Naive thymus-derived CD4-positive, alpha-beta T cell (primary cell): Measurements from ENCODE around the gene AGXT2. TPM values are rescaled to one million over a fixed set of nuclear protein-coding genes. Genes with fewer than 3 reads are reported as not detected.

Source experiments
- ATAC-seq: fragments of 150-1000 bp; cut with Tn5 transposase; 2 replicates; pipeline ENCODE4 v1.10.0; 2021; ENCODE audit warnings: mild to moderate bottlenecking, moderate library complexity
- CTCF ChIA-PET: fragments of 350-600 bp; sonication (Branson Sonifier 250); formaldehyde crosslinking; loops from one replicate; lab custom pipeline; 2021; ENCODE audit warnings: antibody characterized with exemption; lab: Charles Lee
- POLR2A ChIA-PET: fragments of 350-600 bp; sonication (Branson Sonifier 250); formaldehyde crosslinking; loops from one replicate; lab custom pipeline; 2021; ENCODE audit warnings: antibody characterized with exemption, inconsistent platforms; lab: Charles Lee
- DNase-seq, 9 donors: peaks; one replicate each; pipeline versions ENCODE4 v3.0.0 to v3.0.0-alpha.2; 2020 to 2022; ENCODE audit warnings: mixed read lengths in 1 of 9
- H3K27ac ChIP-seq: one replicate; pipeline ENCODE4 v1.7.0; 2013; ENCODE audit warnings: mild to moderate bottlenecking, low read depth, low read length, moderate library complexity
- H3K27me3 ChIP-seq, 2 donors: one replicate each; pipeline ENCODE4 v1.7.0; 2013; ENCODE audit warnings: low read length in 2 of 2, mild to moderate bottlenecking in 2 of 2, moderate library complexity in 2 of 2; ENCODE audit not compliant: control insufficient read depth in 2 of 2, insufficient read depth in 2 of 2
- H3K36me3 ChIP-seq, 3 experiments: 1 replicate in 2 of 3; 2 replicates in 1 of 3; pipeline ENCODE4 v1.7.0; 2013; ENCODE audit warnings: low read length in 3 of 3, mild to moderate bottlenecking in 3 of 3, moderate library complexity in 1 of 3; ENCODE audit not compliant: insufficient read depth in 3 of 3, control insufficient read depth in 2 of 3
- H3K4me1 ChIP-seq, 2 donors: one replicate each; pipeline ENCODE4 v1.7.0; 2013; ENCODE audit warnings: low read length in 2 of 2, mild to moderate bottlenecking in 2 of 2, moderate library complexity in 1 of 2; ENCODE audit not compliant: control insufficient read depth in 2 of 2, insufficient read depth in 2 of 2
- H3K4me3 ChIP-seq: 2 replicates; pipeline ENCODE4 v1.7.0; 2013; ENCODE audit warnings: mild to moderate bottlenecking, low read length
- H3K9me3 ChIP-seq, 3 experiments: 1 replicate in 2 of 3; 2 replicates in 1 of 3; pipeline ENCODE4 v1.7.0; 2013; ENCODE audit warnings: low read length in 3 of 3; ENCODE audit not compliant: control insufficient read depth in 2 of 3
- H3K27ac Mint-ChIP-seq, 9 donors: one replicate each; pipeline ENCODE4 v1.8.0; 2020 to 2022; ENCODE audit warnings: mixed read lengths in 9 of 9, mild to moderate bottlenecking in 8 of 9, moderate library complexity in 5 of 9, inconsistent platforms in 2 of 9
- H3K27me3 Mint-ChIP-seq, 5 donors: one replicate each; pipeline ENCODE4 v1.8.0; 2021 to 2022; ENCODE audit warnings: mixed read lengths in 5 of 5, mild to moderate bottlenecking in 1 of 5
- H3K36me3 Mint-ChIP-seq, 5 donors: one replicate each; pipeline ENCODE4 v1.8.0; 2020 to 2022; ENCODE audit warnings: mixed read lengths in 5 of 5, mild to moderate bottlenecking in 3 of 5, inconsistent platforms in 1 of 5
- H3K4me1 Mint-ChIP-seq, 7 donors: one replicate each; pipeline ENCODE4 v1.8.0; 2020 to 2022; ENCODE audit warnings: mixed read lengths in 7 of 7, mild to moderate bottlenecking in 3 of 7, inconsistent platforms in 1 of 7
- H3K4me3 Mint-ChIP-seq, 10 donors: one replicate each; pipeline ENCODE4 v1.8.0; 2020 to 2022; ENCODE audit warnings: mild to moderate bottlenecking in 10 of 10, mixed read lengths in 10 of 10, moderate library complexity in 6 of 10, inconsistent platforms in 2 of 10
- H3K9me3 Mint-ChIP-seq, 11 donors: one replicate each; pipeline ENCODE4 v1.8.0; 2020 to 2022; ENCODE audit warnings: mixed read lengths in 11 of 11, mild to moderate bottlenecking in 4 of 11, inconsistent platforms in 1 of 11, moderate library complexity in 1 of 11
- intact Hi-C, 2 donors: fragments of 100-400 bp; cut with micrococcal nuclease; formaldehyde crosslinking; loops; one replicate each; pipeline ENCODE4 v1.15.1; 2023
- polyA plus RNA-seq, 2 donors: library from polyadenylated mRNA; unstranded; fragments of 300-500 nt; fragmentation: Illumina TruSeq; gene quantifications; one replicate each; pipeline ENCODE4 v1.2.3, GENCODE V29; 2021
- total RNA-seq, 6 experiments: library from RNA in 5 of 6; stranded (reverse) in 5 of 6; gene quantifications; 1 replicate in 5 of 6; 2 replicates in 1 of 6; pipeline ENCODE4 v1.2.3 and lab custom pipeline; 2021 to 2026

The AGXT2 gene
- total and polyA plus RNA-seq, 7 experiments from 2014 or later, result not detected

GRCh38 chr5:35024911-35025510, 22.7 kb downstream of the AGXT2 start:
- ATAC-seq, result no peak
- ChIA-PET CTCF (no interaction called here), POLR2A (no interaction called here)
- Mint-ChIP-seq H3K4me3 (no peak overlapping the region), H3K27ac (no peak overlapping the region), H3K27me3 (peaks cover 3 to 26% (median 16%) of the 10 kb centered on the region in 5 donors), H3K9me3 (peaks cover 0 to 1% (median 0%) of the 10 kb centered on the region in 11 donors), H3K36me3 (no peaks in the 10 kb centered on the region), H3K4me1 (no peaks in the 10 kb centered on the region)
- H3K4me1 ChIP-seq, result no peaks in the 10 kb centered on the region
- H3K9me3 ChIP-seq, result no peaks in the 10 kb centered on the region
- H3K4me3 ChIP-seq, result no peak overlapping the region
- H3K27me3 ChIP-seq, result no peaks in the 10 kb centered on the region
- intact Hi-C loops, result no loop called here
- DNase-seq, result no peak
- H3K36me3 ChIP-seq, result no peaks in the 10 kb centered on the region
- no peak overlapping the region for H3K27ac ChIP-seq

DNA sequence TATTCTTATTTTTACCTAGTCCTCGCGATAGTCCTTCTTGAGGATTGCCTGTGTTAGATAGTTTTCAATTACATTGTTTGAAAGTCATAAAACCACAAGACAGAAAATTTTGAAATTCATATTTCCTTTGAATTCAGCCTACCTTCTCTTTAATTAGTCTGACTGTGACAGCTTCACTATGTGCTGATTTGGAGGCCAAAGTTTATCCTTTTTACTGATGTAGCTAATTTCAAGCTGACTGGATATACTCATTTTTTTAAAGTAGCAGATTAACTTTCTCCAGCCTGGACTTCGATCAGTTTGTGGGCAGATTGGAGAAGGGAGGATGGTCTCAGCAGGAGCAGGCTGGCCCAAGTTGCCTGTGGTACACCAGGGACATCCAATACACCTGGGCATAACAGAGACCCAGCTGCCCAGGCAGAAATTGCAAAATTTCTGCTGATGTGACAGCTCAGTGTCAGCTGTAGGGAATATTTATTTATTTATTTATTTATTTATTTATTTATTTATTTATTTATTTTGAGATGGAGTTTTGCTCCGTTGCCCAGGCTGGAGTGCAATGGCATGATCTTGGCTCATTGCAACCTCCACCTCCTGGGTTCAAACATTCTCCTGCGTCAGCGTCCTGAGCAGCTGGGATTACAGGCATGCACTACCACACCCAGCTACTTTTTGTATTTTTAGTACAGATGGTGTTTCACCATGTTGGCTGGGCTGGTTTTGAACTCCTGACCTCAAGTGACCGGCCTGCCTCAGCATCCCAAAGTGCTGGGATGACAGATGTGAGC, 24.2 kb downstream of the AGXT2 start:
- POLR2A ChIA-PET, result no interaction called here
- Histone ChIP-seq H3K4me3 (no peak overlapping the region), H3K27me3 (no peaks in the 10 kb centered on the region), H3K4me1 (no peaks in the 10 kb centered on the region), H3K9me3 (no peaks in the 10 kb centered on the region), H3K36me3 (no peaks in the 10 kb centered on the region), H3K27ac (no peak overlapping the region)
- H3K4me3 Mint-ChIP-seq, result no peak overlapping the region
- CTCF ChIA-PET, result no interaction called here
- no peaks in the 10 kb centered on the region for H3K36me3 Mint-ChIP-seq
- DNase-seq (no peak), ATAC-seq (no peak)
- peaks cover 0 to 2% (median 0%) of the 10 kb centered on the region in 11 donors for H3K9me3 Mint-ChIP-seq
- intact Hi-C loops, result no loop called here
- H3K27ac Mint-ChIP-seq, result no peak overlapping the region
- H3K27me3 Mint-ChIP-seq, result peaks cover 0 to 14% (median 9%) of the 10 kb centered on the region in 5 donors
- H3K4me1 Mint-ChIP-seq, result no peaks in the 10 kb centered on the region

DNA sequence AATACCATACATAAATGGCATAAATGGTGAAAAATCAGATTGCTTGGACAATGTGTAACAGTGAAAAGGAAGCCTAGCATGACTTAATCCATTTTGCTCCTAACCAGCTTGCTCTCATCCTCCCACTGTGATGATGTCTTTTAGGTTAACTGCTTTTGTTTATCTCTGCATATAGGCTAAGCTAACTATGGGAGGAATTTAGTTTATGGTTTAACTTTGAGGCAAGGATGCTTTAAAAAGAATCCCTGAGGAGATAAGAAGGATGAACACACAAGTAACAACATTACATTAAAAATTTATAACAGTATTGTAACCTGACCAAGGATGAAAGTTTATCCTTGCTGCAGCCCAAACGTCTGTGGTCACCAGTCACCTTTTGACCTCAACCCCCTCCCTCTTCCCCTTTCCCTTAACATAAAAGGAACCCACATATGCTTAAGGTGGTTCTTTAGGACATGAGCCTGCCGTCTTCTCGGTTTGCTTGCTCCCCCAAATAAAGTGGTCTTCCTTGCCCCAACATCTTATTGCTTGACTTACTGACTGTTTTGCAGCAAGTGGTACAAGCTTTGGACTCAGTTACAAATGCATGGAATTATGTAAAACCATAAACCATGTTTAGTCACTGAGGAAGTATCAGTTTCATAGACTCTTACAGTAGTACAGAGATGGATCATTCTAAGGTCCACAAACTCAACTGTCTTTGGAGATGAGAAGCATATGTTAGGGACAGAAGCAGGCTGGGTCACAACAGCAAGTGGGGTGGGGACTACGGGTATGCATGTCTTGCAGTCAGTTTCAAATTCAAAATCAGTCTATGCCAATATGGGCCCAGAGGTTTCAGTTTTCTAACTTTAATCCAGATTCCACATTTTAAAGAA, 31.3 kb downstream of the AGXT2 start:
- no peaks in the 10 kb centered on the region for H3K36me3 ChIP-seq
- Mint-ChIP-seq H3K27ac (no peak overlapping the region), H3K4me3 (no peak overlapping the region), H3K9me3 (peaks cover 0 to 13% (median 6%) of the 10 kb centered on the region in 11 donors), H3K27me3 (peaks cover 0 to 29% (median 23%) of the 10 kb centered on the region in 5 donors), H3K36me3 (peaks cover 0 to 8% (median 0%) of the 10 kb centered on the region in 5 donors), H3K4me1 (peaks cover 0 to 5% (median 0%) of the 10 kb centered on the region in 7 donors)
- H3K4me3 ChIP-seq, result no peak overlapping the region
- CTCF ChIA-PET, result no interaction called here
- intact Hi-C loops, result no loop called here
- no peak overlapping the region for H3K27ac ChIP-seq
- H3K4me1 ChIP-seq, result no peaks in the 10 kb centered on the region
- POLR2A ChIA-PET, result no interaction called here
- DNase-seq (no peak), ATAC-seq (no peak)
- H3K9me3 ChIP-seq, result no peaks in the 10 kb centered on the region
- no peaks in the 10 kb centered on the region for H3K27me3 ChIP-seq

DNA sequence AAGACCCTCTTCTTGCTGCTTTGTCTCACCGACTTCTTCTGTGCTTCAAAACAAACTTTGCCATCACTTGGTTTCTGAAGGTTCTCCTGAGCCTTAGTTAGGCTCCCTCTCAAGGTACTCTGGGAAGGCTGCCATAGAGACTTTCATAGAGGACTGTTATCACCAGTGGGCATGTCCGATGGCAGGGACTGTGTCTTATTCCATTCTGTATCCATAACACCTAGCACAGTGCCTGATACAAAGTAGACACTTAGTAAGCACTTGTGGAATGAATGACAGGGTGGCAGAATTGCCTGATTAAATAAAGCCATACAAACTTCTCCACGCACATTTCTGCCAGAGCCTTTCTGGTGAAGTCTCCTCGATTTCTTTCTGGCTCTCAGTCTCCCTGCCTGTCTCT, 32.7 kb downstream of the AGXT2 start:
- Mint-ChIP-seq H3K4me3 (no peak overlapping the region), H3K27ac (no peak overlapping the region), H3K27me3 (peaks cover under 1 to 34% (median 25%) of the 10 kb centered on the region in 5 donors), H3K36me3 (peaks cover 0 to 8% (median 0%) of the 10 kb centered on the region in 5 donors), H3K4me1 (peaks cover 0 to 5% (median 0%) of the 10 kb centered on the region in 7 donors), H3K9me3 (peaks cover 0 to 13% (median 6%) of the 10 kb centered on the region in 11 donors)
- H3K4me3 ChIP-seq, result no peak overlapping the region
- no peaks in the 10 kb centered on the region for H3K4me1 ChIP-seq
- H3K9me3 ChIP-seq, result no peaks in the 10 kb centered on the region
- ChIA-PET CTCF (no interaction called here), POLR2A (interaction anchor here (0.7 kb wide), 1 partner anchor 100 kb away, joined by 3 read pairs; no protein-coding TSS in a partner anchor)
- no peak overlapping the region for H3K27ac ChIP-seq
- ATAC-seq (no peak), DNase-seq (no peak)
- intact Hi-C loops, result no loop called here
- H3K27me3 ChIP-seq, result no peaks in the 10 kb centered on the region
- H3K36me3 ChIP-seq, result no peaks in the 10 kb centered on the region

DNA sequence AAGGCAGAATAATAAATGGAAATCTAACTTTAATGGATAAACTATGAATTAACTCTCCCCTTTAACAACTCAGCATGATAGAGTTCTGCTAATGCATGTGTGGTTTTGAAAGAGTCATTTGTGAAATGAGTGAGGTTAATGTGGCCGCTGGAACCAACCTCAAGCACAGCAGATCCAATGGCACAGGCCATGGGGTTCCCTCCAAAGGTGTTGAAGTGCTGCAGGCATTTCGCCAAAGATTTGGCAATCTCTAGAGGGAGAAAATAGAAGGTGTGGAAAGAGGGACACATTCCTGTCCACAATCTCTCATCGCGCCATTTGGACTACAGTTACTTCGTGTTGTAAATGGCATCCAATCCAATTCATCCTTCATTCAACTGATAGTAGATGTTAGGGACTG, 35.0 kb downstream of the AGXT2 start:
- intact Hi-C loops, result no loop called here
- Histone ChIP-seq H3K36me3 (no peaks in the 10 kb centered on the region), H3K4me3 (no peak overlapping the region), H3K27me3 (no peaks in the 10 kb centered on the region), H3K4me1 (no peaks in the 10 kb centered on the region), H3K9me3 (no peaks in the 10 kb centered on the region), H3K27ac (no peak overlapping the region)
- ChIA-PET CTCF (no interaction called here), POLR2A (interaction anchor here (0.7 kb wide), 1 partner anchor 538 kb away, joined by 4 read pairs; no protein-coding TSS in a partner anchor)
- Mint-ChIP-seq H3K4me1 (peaks cover 0 to 5% (median 0%) of the 10 kb centered on the region in 7 donors), H3K36me3 (peaks cover 0 to 9% (median 0%) of the 10 kb centered on the region in 5 donors), H3K27ac (no peak overlapping the region), H3K27me3 (peaks cover 10 to 45% (median 36%) of the 10 kb centered on the region in 5 donors), H3K4me3 (no peak overlapping the region), H3K9me3 (peaks cover 0 to 11% (median 3%) of the 10 kb centered on the region in 11 donors)
- ATAC-seq, result no peak
- DNase-seq, result no peak

DNA sequence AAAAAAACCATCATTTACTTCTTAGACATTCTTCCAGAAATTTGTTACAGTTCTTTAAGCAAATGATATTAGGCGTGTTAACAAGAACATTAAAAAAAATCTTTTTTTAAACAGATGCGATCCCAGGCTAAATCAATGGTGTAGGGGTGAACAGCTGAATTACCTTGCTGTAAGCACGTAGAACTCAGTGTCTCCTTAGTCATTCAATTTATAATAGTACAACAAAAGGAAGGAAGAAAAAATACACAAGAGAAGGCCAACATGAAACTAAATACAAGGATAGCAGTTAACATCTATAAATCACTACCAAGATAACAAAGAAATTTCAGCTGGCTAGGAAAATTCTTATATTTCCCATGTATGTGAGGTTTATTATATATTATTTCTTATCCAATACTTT, 35.4 kb downstream of the AGXT2 start:
- ChIA-PET CTCF (no interaction called here), POLR2A (interaction anchor here (0.7 kb wide), 1 partner anchor 537 kb away, joined by 4 read pairs; no protein-coding TSS in a partner anchor)
- peaks cover 0 to 5% (median 0%) of the 10 kb centered on the region in 5 donors for H3K36me3 Mint-ChIP-seq
- no peaks in the 10 kb centered on the region for H3K9me3 ChIP-seq
- H3K4me3 Mint-ChIP-seq, result no peak overlapping the region
- ATAC-seq (no peak), DNase-seq (no peak)
- no peaks in the 10 kb centered on the region for H3K36me3 ChIP-seq
- peaks cover 11 to 43% (median 36%) of the 10 kb centered on the region in 5 donors for H3K27me3 Mint-ChIP-seq
- no peaks in the 10 kb centered on the region for H3K27me3 ChIP-seq
- intact Hi-C loops, result no loop called here
- H3K4me3 ChIP-seq, result no peak overlapping the region
- H3K27ac Mint-ChIP-seq, result no peak overlapping the region
- no peaks in the 10 kb centered on the region for H3K4me1 ChIP-seq
- peaks cover 0 to 5% (median 0%) of the 10 kb centered on the region in 7 donors for H3K4me1 Mint-ChIP-seq
- H3K27ac ChIP-seq, result no peak overlapping the region
- peaks cover 0 to 8% (median 3%) of the 10 kb centered on the region in 11 donors for H3K9me3 Mint-ChIP-seq
